Prostate gland (tissue), 2 donors: Measurements from ENCODE around the gene ATP5F1C. TPM values are rescaled to one million over a fixed set of nuclear protein-coding genes. Genes with fewer than 3 reads are reported as not detected.

ENCODE experiments used
- DNase-seq: peaks from one replicate; pipeline ENCODE4 v3.0.0-alpha.2; 2019; ENCODE audit warnings: low spot score
- H3K27ac ChIP-seq, 2 donors: fragments of 200-600 bp; sonication (generic); 2 replicates each; pipeline ENCODE4 v1.5.1; 2017 to 2019
- H3K27me3 ChIP-seq: fragments of 200-600 bp; sonication (generic); replicated peaks from 2 replicates; pipeline ENCODE4 v1.5.1; 2019; ENCODE audit not compliant: insufficient read depth
- H3K36me3 ChIP-seq, 2 donors: fragments of 200-600 bp; sonication (generic); 1 replicate in 1 of 2; 2 replicates in 1 of 2; pipeline versions ENCODE4 v1.5.1 to v1.8.1; 2017 to 2019
- H3K4me1 ChIP-seq: fragments of 200-600 bp; sonication (generic); replicated peaks from 2 replicates; pipeline ENCODE4 v1.5.1; 2019
- H3K4me3 ChIP-seq, 2 donors: fragments of 200-600 bp; sonication (generic); 2 replicates each; pipeline ENCODE4 v1.5.1; 2017 to 2019
- H3K9me3 ChIP-seq: fragments of 200-600 bp; sonication (generic); 2 replicates; pipeline ENCODE4 v1.5.1; 2017
- CTCF ChIP-seq, 4 experiments: fragments of 200-600 bp in 2 of 4; fragments of 450-650 bp in 2 of 4; sonication (generic) in 2 of 4; IDR thresholded peaks; 1 replicate in 3 of 4; 2 replicates in 1 of 4; pipeline ENCODE4 v1.5.1; 2016 to 2019; ENCODE audit warnings: antibody characterized with exemption in 4 of 4, mild to moderate bottlenecking in 2 of 4, moderate library complexity in 2 of 4
- POLR2A ChIP-seq: fragments of 450-650 bp; IDR thresholded peaks from one replicate; pipeline ENCODE4 v1.6.1; 2016; ENCODE audit warnings: antibody characterized with exemption, mild to moderate bottlenecking
- POLR2AphosphoS5 ChIP-seq: sonication (generic); formaldehyde crosslinking; IDR thresholded peaks from one replicate; pipeline ENCODE4 v1.6.1; 2017; ENCODE audit warnings: antibody characterized with exemption
- WGBS: methylation state at CpG from one replicate; pipeline ENCODE4 v1.1.5; 2018; 5-methylcytosine and 5-hydroxymethylcytosine counted together
- intact Hi-C: fragments of 100-400 bp; cut with DNase I; formaldehyde crosslinking; loops from one replicate; pipeline ENCODE4 v1.14.2; 2022
- total RNA-seq, 2 donors: library from RNA; depleted of rRNA; stranded (reverse); fragments of >200 nt; gene quantifications; one replicate each; pipeline ENCODE4 v1.1.0, GENCODE V29; 2016

The ATP5F1C gene
- total RNA-seq, 2 donors from 2014 or later = 207 to 239 TPM

DNA sequence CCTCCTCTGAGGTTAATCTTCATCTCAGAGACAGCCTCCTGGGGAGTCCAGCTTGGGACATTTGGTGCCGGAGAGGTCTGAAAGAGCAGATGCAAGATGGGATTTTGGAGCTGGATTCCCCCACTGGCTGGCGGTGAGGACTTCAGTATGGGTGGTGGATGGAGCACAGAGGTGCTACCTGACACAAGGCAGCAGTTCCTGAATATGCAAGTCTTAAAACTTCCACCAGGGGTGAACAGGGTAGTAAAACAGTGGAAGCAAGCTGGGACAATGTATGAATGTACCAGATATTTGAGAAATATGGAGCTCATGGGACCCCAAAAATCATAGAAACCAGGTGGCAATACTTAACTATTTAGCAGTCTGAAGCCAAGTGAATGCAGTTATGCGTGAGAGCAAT, 25.5 kb downstream of the ATP5F1C start:
- DNase-seq = no peak
- no peaks in the 10 kb centered on the region for H3K36me3 ChIP-seq
- no peak overlapping the region for H3K4me3 ChIP-seq
- no peak overlapping the region for H3K27ac ChIP-seq
- intact Hi-C loops = no loop called here
- H3K9me3 ChIP-seq = no peaks in the 10 kb centered on the region
- no peaks in the 10 kb centered on the region for H3K27me3 ChIP-seq
- TF ChIP-seq POLR2A = no peak
- TF ChIP-seq CTCF (IDR thresholded peaks at IDR 0.05) = no peak
- TF ChIP-seq POLR2AphosphoS5 = no peak
- WGBS = 58% methylated on average over 3 of the region's 3 CpGs
- no peaks in the 10 kb centered on the region for H3K4me1 ChIP-seq

DNA sequence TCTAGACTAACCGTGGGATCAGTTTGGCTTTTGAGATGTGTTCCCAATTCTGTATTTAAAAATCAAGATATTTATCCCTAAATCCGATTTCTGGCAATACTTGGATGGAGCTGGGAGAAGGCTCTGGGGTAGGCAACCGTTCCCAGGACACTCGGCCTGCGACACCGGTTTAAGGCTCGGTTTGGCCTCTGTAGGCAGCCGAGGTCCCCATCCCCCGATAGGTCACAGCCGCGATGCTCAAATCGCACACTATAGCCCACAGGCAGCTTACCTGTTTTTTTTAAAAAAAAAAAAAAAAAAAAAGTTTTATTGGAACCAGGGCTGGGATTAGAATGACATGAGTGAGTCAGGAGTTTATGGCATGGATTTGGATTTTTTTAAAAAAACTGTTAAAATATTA, 29.6 kb downstream of the ATP5F1C start:
- no peaks in the 10 kb centered on the region for H3K9me3 ChIP-seq
- 15% methylated on average over 12 of the region's 12 CpGs for WGBS
- no peaks in the 10 kb centered on the region for H3K36me3 ChIP-seq
- intact Hi-C loops = no loop called here
- peak overlapping the region; percentile 97 to 99 for H3K4me3 ChIP-seq
- TF ChIP-seq POLR2A (no peak), CTCF (IDR thresholded peaks at IDR 0.05) (no peak), POLR2AphosphoS5 (no peak)
- H3K4me1 ChIP-seq = no peaks in the 10 kb centered on the region
- H3K27me3 ChIP-seq = no peaks in the 10 kb centered on the region
- DNase-seq = no peak
- no peak overlapping the region for H3K27ac ChIP-seq

GRCh38 chr10:7817984-7818294, 30.0 kb downstream of the ATP5F1C start:
- no peaks in the 10 kb centered on the region for H3K4me1 ChIP-seq
- no peak for DNase-seq
- intact Hi-C loops = no loop called here
- TF ChIP-seq POLR2AphosphoS5 = no peak
- TF ChIP-seq POLR2A = no peak
- no peak for TF ChIP-seq CTCF (IDR thresholded peaks at IDR 0.05)
- WGBS = 0% methylated on average over 10 of the region's 10 CpGs
- H3K4me3 ChIP-seq = peak overlapping the region; percentile 97 to 99
- no peaks in the 10 kb centered on the region for H3K9me3 ChIP-seq
- peak overlapping the region in 1 of 2 donors; percentile 31 for H3K27ac ChIP-seq
- H3K27me3 ChIP-seq = no peaks in the 10 kb centered on the region
- H3K36me3 ChIP-seq = no peaks in the 10 kb centered on the region

- peak; percentile 33 for TF ChIP-seq POLR2A
- peak; percentile 97 for TF ChIP-seq POLR2AphosphoS5
- TF ChIP-seq CTCF (IDR thresholded peaks at IDR 0.05) = peak in 1 of 4 experiments; percentile 27
- Histone ChIP-seq H3K4me1 (no peaks in the 10 kb centered on the region), H3K27me3 (no peaks in the 10 kb centered on the region), H3K9me3 (no peaks in the 10 kb centered on the region), H3K27ac (peak within 1 kb of the TSS; percentile 61 to 73), H3K4me3 (peak within 1 kb of the TSS; percentile 97 to 99), H3K36me3 (no peaks in the 10 kb centered on the region)
- intact Hi-C loops = no loop called here
- DNase-seq = peak; percentile 86
- under 1% methylated on average over 77 of the region's 77 CpGs for WGBS
Observed at GRCh38 chr10:7818295-7819120, 30.5 kb downstream of the ATP5F1C start, which contains the start of gene TAF3. Gene TAF3, plus strand, starts transcription at chr10:7818505. Its CDS starts 205 bp downstream, at chr10:7818710.

DNA sequence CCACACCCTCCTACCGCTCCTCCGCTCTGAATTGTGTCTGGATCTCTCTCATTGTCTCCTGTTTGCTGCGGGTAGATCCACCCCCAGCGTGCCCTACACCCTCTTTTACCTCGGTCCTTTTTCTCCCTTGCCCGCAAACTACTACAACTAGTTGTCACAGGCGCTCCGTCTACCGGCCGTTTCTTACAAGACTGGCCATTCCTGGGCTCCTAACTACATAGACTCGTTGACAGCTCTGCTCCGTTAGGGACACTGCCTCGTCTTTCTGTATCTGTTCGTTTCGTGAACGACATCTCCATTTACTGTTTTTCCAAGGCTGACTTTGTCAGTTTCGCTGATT, 31.1 kb downstream of the ATP5F1C start:
- DNase-seq = peak; percentile 39
- no peaks in the 10 kb centered on the region for H3K4me1 ChIP-seq
- H3K27ac ChIP-seq = peak overlapping the region; percentile 61 to 73
- no peak for TF ChIP-seq POLR2AphosphoS5
- no peak for TF ChIP-seq POLR2A
- no peak for TF ChIP-seq CTCF (IDR thresholded peaks at IDR 0.05)
- under 1% methylated on average over 17 of the region's 17 CpGs for WGBS
- no peaks in the 10 kb centered on the region for H3K36me3 ChIP-seq
- peak overlapping the region; percentile 97 to 99 for H3K4me3 ChIP-seq
- intact Hi-C loops = no loop called here
- H3K27me3 ChIP-seq = no peaks in the 10 kb centered on the region
- no peaks in the 10 kb centered on the region for H3K9me3 ChIP-seq
